ENCODE data around the gene CCM2.

Gene CCM2

DNA sequence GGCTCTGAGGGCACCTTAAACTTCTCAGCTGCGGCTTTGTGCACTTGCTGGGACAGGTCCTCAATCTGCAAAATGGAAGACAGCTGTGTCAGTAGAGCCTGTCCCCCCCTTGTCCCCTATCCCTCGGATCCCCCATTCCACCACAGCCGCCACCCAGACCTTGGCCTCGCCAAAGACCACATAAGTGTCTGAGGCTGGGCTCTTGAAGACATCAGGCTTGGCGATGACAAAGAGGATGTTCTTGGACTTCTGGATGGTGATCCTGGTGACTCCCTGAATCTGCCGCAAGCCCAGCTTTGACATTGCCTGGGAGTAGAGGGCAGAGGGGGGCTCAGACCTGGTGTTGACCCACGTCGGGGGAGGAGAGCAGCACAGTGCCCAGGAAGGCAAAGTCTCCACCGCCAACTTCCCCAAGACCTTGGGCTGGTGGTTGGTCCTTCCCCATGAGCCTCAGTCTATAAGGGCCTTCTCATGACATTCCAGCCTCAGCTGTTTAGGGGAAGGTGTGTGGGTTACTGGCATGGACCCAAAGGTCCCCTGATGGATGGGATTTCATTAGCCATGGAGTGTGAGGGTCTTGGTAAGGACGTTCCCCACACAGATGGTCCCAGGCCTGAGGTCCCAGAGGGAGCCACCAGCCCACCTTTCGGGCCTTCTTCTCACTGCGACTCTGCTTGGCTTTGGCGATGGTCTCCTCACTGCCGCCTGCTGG is 81.1 kb downstream of the CCM2 start:
- no peak for DNase-seq (ENCODE audit: low read depth, low spot score)

DNA sequence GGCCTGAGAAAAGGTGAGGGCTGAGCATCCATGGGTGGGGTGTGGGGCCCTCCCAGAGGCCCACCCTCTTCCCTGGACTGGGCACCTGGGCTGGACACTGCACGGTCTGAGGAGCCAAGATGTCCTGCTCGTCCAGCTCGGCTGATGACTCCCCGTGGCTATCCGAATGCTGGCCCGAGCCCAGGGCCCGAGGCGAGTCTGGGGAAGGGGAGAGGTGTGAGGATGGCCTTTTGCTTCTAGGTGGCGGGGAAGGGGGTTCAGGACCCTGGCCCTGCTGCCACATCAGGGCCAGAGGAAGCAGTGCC is 81.6 kb downstream of the CCM2 start:
- DNase-seq (ENCODE audit: low read depth, low spot score) = no peak

DNA sequence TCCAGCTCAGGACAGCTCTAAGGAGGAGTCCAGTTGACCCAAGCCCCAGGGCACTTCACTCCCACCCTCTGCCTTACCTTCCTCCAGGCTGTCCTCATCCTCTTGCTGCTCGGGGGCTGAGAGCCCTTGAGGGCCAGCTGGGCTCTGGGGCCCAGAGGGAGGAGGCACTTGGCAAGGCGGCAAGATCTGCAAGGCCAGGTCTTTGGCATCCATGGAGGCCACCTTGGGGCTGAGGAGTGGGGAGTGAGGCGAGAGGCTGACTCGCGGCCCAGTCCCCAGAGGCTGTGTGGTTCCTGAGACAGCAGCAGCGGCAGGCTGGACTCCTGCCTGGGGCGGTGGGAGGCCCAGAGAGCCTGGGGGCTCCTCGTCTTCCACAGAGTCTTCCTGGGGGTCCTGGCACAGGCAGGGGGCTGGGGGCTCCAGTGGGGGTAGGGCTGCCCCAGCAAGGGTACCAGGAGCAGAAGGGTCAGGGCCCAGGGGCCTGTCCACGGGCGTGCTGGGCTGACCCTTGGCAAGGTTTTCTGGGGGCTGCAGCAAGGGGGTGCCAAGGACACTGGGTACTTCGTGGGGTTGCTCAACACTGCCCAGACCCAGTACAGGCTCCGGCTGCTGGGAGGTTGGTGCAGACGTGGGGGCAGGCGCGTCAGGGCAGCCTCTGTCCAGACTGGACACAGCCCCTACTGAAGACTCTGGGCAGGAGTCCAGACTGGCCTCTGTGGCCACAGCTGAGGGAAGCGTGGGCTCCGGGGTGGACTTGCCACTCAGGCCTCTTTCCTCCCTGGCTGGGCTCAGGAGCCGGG is 82.2 kb downstream of the CCM2 start:
- no peak for DNase-seq (ENCODE audit: low read depth, low spot score)

GRCh38 chr7:45082831-45083331 is 82.9 kb downstream of the CCM2 start:
- no peak for DNase-seq (ENCODE audit: low read depth, low spot score)

- DNase-seq (ENCODE audit: low read depth, low spot score) = no peak
These were observed 84.3 kb downstream of the CCM2 start for GRCh38 chr7:45084336-45084735.

DNA sequence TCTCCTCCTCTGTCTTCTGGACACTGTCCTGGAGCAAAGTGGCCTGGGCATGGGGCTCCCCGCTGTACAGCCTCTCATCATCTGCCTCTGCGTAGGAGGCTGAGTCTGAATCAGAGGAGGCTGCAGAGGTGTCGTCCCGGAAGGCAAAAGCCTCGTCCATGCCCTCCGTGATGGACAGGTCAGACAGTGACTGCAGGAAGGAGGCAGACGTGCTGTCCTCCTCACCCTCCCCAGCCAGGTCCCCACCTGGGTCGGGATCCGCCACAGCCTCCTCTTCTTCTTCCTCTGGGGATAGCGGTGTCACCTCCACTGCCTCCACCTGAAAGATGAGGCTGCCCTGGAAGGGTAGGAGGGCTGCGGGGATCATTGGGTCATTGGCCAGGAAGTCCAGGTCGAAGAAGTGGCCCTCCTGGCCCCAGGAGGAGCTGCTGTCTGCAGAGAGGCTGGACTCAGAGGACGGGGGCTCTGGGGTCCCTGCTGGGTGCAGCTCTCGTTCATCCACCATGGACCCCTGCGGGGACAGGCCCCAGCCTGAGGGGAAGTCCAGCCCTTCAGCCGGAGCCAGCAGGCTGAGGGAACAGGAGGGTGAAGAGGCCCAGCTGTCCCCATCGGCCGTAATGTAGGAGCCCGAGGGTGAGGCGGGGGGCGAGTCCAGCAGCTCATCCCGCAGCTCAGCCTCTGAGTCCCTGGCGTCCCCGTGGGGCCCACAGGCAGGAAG is 85.1 kb downstream of the CCM2 start:
- no peak for DNase-seq (ENCODE audit: low read depth, low spot score)

GRCh38 chr7:45085619-45086200 is 85.7 kb downstream of the CCM2 start:
- DNase-seq (ENCODE audit: low read depth, low spot score) = no peak

- DNase-seq (ENCODE audit: low read depth, low spot score) = no peak
These were observed 86.5 kb downstream of the CCM2 start for GRCh38 chr7:45086331-45087065.

DNA sequence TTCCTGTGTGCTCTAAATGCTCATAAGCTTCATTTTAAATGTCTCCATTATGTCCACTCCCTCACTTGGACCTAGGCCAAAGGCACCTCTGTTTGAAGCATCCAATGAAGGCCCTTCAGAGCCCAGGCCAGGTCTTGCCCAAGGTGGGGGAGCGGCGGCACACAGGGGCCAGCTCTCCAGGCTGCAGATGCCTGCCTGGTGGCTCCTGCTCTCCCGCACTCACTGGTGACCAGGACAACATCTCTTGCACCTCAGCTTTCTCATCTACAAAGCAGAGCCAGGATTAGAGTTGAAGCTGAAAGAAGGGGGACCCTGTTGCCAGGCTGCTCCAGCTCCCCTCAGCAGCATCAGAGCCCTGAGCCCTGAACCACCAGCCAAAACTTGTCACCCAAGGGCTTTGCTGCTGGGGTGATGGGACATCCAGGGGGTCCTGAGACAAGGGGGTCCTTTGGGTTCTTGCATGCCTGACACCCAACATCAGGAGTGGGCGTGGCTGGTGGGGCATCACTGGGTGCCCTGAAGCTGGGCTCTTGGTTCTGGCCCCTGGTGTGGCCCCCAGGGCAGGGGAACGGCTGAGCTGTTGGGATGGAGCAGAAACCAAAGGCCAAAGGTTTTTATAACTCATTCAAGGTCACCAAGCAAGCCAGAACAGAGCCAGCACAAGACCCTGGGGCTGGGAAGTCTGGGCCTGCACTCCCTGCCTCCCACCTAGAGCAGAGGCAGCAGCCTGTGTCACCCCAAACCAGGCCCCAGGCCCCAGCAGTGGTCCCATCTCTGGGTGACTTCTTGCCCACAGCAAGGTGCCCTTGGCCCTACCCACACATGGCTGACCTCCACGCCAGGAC is 87.5 kb downstream of the CCM2 start:
- DNase-seq (ENCODE audit: low read depth, low spot score) = no peak

DNA sequence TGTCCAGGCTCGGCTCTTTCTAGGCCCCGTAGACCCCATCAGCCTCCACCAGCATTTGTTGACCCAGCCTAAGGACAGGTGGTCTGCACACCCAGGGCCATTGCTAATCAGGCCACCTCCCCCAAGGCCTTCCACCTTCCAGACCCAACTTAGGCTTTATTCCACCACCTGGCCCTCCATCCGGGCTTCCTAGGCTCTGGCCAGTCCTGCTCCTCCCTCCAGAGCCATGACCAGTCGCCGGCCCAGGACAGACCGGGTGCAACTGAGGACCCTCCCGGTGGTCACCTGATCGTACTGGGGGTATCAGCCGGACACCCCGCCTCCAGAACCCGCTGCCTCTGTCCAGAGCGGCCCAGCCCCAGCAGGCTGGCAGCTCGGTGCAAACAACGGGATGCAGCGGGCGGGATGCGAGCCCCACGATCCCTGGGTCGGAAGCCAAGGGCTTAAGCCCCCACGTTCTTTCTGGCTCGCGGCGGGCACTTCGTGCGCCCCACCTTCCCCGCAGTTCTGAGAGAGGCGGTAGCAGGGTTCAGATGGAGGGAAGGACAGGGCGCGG is 88.2 kb downstream of the CCM2 start:
- no peak for DNase-seq (ENCODE audit: low read depth, low spot score)

DNA sequence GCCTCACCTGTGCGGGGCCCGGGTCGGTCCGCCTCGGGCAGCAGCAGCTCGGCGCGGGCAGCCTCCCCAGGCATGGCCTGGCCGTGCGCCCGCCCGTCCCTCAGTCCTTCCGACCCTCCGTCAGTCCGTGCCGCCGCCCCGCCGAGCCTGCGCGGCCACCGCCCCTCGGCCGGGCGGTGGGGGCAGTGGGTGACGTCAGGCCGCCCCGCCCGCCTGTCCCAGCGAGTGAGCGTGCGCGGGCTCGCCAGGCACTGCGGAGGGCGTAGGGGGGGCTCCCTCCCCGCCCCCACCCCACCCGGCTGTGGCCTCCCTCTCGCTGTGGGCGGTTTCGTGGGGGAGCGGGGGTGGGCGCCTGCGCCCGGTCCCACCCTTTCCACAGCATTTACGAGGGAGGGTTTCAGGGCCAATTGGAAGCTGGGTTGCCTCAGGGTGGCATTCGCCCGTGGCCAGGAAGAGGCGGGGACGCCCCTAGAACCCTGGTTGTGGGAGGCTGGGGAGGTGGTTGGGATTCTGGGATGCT is 88.9 kb downstream of the CCM2 start, which contains the start of gene NACAD:
Gene NACAD (minus strand): TSS at position 149 of the 520 bp plus-strand sequence. CDS start 75 bp downstream, at position 74.
- DNase-seq (ENCODE audit: low read depth, low spot score) = no peak

DNA sequence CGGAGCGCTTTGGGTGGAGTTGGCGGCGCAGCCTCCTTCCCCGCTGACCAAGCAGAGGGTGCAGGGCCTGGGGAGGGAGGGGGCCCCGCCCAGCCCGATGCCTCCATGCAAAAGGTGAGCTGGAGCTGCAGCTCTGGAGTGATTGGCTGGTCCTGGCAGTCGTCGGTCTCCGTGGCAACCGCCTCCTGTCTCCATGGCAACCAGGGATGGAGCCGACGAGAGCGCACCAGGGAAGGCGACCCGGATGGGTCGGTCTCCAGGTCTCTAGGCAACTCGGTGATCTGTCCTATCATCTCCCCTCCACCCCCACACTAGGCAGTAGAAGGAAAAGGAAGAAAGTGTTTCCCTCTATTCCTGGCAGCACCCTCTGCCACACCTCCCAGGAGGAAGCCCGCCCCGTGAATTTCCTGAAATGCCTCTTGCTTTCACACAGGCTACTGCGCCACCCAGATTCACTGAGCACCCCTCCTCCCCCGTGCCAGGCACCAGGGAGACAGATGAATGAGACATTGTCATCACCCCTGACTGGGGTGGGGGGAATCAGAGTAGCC is 89.4 kb downstream of the CCM2 start:
- DNase-seq (ENCODE audit: low read depth, low spot score) = peak; percentile 32

- DNase-seq (ENCODE audit: low read depth, low spot score) = no peak
These were observed 92.3 kb downstream of the CCM2 start for GRCh38 chr7:45092100-45092930.

DNA sequence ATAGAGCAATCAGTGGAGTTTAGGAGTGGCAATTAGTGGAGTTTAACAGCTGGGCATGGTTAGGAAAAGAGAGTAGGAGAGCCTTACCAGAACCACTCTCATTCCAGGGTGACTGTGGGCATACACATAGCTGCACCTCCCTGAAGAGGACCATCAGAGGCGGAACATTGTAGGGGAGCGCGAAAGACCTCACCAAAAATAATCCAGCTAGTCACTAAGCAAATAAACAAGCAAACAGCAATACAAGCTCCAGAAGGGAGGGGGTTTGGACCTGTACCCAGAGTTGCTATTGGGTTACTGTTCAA is 92.9 kb downstream of the CCM2 start:
- no peak for DNase-seq (ENCODE audit: low read depth, low spot score)

DNA sequence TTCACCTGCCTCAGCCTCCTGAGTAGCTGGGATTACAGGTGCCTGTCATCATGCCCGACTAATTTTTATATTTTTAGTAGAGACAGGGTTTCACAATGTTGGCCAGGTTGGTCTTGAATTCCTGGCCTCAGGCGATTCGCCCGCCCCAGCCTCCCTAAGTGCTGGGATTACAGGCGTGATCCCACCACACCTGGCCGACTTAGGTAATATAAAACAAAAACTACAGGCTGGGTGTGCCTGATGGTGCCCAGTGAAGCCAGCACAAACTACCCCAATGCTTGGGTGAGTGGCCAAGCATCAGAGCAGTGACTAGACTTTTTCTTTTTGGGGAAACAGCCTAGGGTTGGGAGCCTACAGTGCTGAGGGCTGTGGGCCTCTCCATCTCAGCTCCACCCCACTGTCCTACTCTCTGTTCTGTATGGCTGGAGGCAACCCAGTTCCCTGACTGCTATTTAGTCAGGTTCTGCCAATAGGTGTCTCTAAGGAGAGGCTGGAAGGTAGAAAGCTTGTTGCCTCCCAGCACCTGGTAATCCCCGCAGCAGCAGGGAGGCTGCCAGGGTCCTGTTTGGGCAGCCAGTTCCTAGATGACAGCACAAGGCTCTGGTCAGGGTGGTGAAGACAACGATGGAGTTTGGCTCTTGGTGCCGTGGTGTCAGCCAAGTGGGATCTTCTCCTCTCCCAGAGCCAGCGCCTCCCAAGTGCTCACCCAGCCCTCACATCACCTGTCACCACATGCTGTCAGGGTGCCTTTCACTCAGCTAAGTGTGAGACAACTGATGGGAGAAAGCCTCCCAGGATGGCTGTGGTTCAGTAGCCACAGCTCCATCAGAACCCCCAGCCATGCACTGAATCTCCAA is 99.2 kb downstream of the CCM2 start:
- DNase-seq (ENCODE audit: low read depth, low spot score) = no peak

GRCh38 chr7:45099891-45100760 is 100.1 kb downstream of the CCM2 start:
- no peak for DNase-seq (ENCODE audit: low read depth, low spot score)

Measured in activated naive CD8-positive, alpha-beta T cell treated with anti-CD3 and anti-CD28 coated beads, Interleukin-2, amount 50 U/mL, for 16 hours (primary cell).